ENCODE results near the gene MAP3K3. TPM values are rescaled to one million over a fixed set of nuclear protein-coding genes. Genes with fewer than 3 reads are reported as not detected.

The MAP3K3 gene
- total and polyA plus RNA-seq, 2 experiments from 2014 or later: 28.1 to 31.9 TPM

GRCh38 chr17:63700528-63701455, 78.6 kb downstream of the MAP3K3 start:
- no peaks in the 10 kb centered on the region for H3K9me3 ChIP-seq (ENCODE audit: low read depth)
- H3K36me3 ChIP-seq: no peaks in the 10 kb centered on the region
- TF ChIP-seq CTCF (IDR thresholded peaks at IDR 0.05; ENCODE audit: low read depth, low read length): peak; percentile 4
- no peaks in the 10 kb centered on the region for H3K4me1 ChIP-seq (ENCODE audit: low read depth)
- no peaks in the 10 kb centered on the region for H3K27me3 ChIP-seq
- peak overlapping the region; percentile 37 for H3K27ac ChIP-seq
- peak overlapping the region; percentile 79 for H3K4me3 ChIP-seq
- DNase-seq (ENCODE audit: low read depth in 1 of 2, low spot score in 1 of 2): peak; percentile 53 to 82

- Histone ChIP-seq H3K4me3 (no peak overlapping the region), H3K27ac (no peak overlapping the region), H3K4me1 (ENCODE audit: low read depth) (no peaks in the 10 kb centered on the region), H3K36me3 (no peaks in the 10 kb centered on the region), H3K27me3 (no peaks in the 10 kb centered on the region), H3K9me3 (ENCODE audit: low read depth) (no peaks in the 10 kb centered on the region)
- no peak for DNase-seq (ENCODE audit: low read depth in 1 of 2, low spot score in 1 of 2)
- no peak for TF ChIP-seq CTCF (IDR thresholded peaks at IDR 0.05; ENCODE audit: low read depth, low read length)
Measured at GRCh38 chr17:63701456-63701820, 79.2 kb downstream of the MAP3K3 start.

GRCh38 chr17:63701868-63702720, 79.9 kb downstream of the MAP3K3 start:
- H3K27me3 ChIP-seq: no peaks in the 10 kb centered on the region
- TF ChIP-seq CTCF (IDR thresholded peaks at IDR 0.05; ENCODE audit: low read depth, low read length): no peak
- no peaks in the 10 kb centered on the region for H3K9me3 ChIP-seq (ENCODE audit: low read depth)
- H3K27ac ChIP-seq: no peak overlapping the region
- H3K4me1 ChIP-seq (ENCODE audit: low read depth): no peaks in the 10 kb centered on the region
- no peak overlapping the region for H3K4me3 ChIP-seq
- H3K36me3 ChIP-seq: no peaks in the 10 kb centered on the region
- DNase-seq (ENCODE audit: low read depth in 1 of 2, low spot score in 1 of 2): no peak

- Histone ChIP-seq H3K27me3 (no peaks in the 10 kb centered on the region), H3K9me3 (ENCODE audit: low read depth) (no peaks in the 10 kb centered on the region), H3K4me3 (no peak overlapping the region), H3K27ac (no peak overlapping the region), H3K4me1 (ENCODE audit: low read depth) (no peaks in the 10 kb centered on the region), H3K36me3 (no peaks in the 10 kb centered on the region)
- DNase-seq (ENCODE audit: low read depth in 1 of 2, low spot score in 1 of 2): no peak
- no peak for TF ChIP-seq CTCF (IDR thresholded peaks at IDR 0.05; ENCODE audit: low read depth, low read length)
Measured at GRCh38 chr17:63702721-63703015, 80.5 kb downstream of the MAP3K3 start.

GRCh38 chr17:63703029-63703428, 80.8 kb downstream of the MAP3K3 start:
- Histone ChIP-seq H3K36me3 (no peaks in the 10 kb centered on the region), H3K4me1 (ENCODE audit: low read depth) (no peaks in the 10 kb centered on the region), H3K27ac (no peak overlapping the region), H3K4me3 (no peak overlapping the region), H3K27me3 (no peaks in the 10 kb centered on the region), H3K9me3 (ENCODE audit: low read depth) (no peaks in the 10 kb centered on the region)
- DNase-seq (ENCODE audit: low read depth in 1 of 2, low spot score in 1 of 2): no peak
- no peak for TF ChIP-seq CTCF (IDR thresholded peaks at IDR 0.05; ENCODE audit: low read depth, low read length)
